Right atrium auricular region (tissue), 2 donors: ENCODE measurements around the gene SPART. TPM values are rescaled to one million over a fixed set of nuclear protein-coding genes. Genes with fewer than 3 reads are reported as not detected.

ENCODE experiments used
- DNase-seq: peaks from one replicate; pipeline ENCODE4 v3.0.0-alpha.2; 2019; ENCODE audit warnings: low spot score
- H3K27ac ChIP-seq, 2 donors: fragments of 200-600 bp; sonication (generic); 1 replicate in 1 of 2; 2 replicates in 1 of 2; pipeline ENCODE4 v1.5.1; 2016 to 2019
- H3K27me3 ChIP-seq, 2 donors: fragments of 200-600 bp; sonication (generic); one replicate each; pipeline versions ENCODE4 v1.5.1 to v1.6.0; 2017 to 2019
- H3K36me3 ChIP-seq: fragments of 200-600 bp; sonication (generic); one replicate; pipeline ENCODE4 v1.5.1; 2016
- H3K4me1 ChIP-seq, 2 donors: fragments of 200-600 bp; sonication (generic); one replicate each; pipeline versions ENCODE4 v1.5.1 to v1.6.0; 2017 to 2019
- H3K4me3 ChIP-seq, 2 donors: fragments of 200-600 bp; sonication (generic); 1 replicate in 1 of 2; 2 replicates in 1 of 2; pipeline ENCODE4 v1.5.1; 2017 to 2019; ENCODE audit warnings: mild to moderate bottlenecking in 1 of 2, moderate library complexity in 1 of 2
- H3K9me3 ChIP-seq, 2 donors: fragments of 200-600 bp; sonication (generic); one replicate each; pipeline ENCODE4 v1.5.1; 2019
- total RNA-seq, 2 donors: library from RNA; depleted of rRNA; stranded (reverse); fragments of >200 nt; gene quantifications; one replicate each; pipeline ENCODE4 v1.1.0, GENCODE V29; 2016
- TF ChIP-seq, protein P1 (sequence below), 2 donors: fragments of 200-600 bp; sonication (generic); IDR thresholded peaks; one replicate each; pipeline ENCODE4 v1.5.1; 2019; ENCODE audit warnings: antibody characterized with exemption in 2 of 2

The SPART gene
- total RNA-seq, 2 donors from 2014 or later: 34.1 to 36.3 TPM

- DNase-seq: no peak
- TF ChIP-seq, protein P1, sequence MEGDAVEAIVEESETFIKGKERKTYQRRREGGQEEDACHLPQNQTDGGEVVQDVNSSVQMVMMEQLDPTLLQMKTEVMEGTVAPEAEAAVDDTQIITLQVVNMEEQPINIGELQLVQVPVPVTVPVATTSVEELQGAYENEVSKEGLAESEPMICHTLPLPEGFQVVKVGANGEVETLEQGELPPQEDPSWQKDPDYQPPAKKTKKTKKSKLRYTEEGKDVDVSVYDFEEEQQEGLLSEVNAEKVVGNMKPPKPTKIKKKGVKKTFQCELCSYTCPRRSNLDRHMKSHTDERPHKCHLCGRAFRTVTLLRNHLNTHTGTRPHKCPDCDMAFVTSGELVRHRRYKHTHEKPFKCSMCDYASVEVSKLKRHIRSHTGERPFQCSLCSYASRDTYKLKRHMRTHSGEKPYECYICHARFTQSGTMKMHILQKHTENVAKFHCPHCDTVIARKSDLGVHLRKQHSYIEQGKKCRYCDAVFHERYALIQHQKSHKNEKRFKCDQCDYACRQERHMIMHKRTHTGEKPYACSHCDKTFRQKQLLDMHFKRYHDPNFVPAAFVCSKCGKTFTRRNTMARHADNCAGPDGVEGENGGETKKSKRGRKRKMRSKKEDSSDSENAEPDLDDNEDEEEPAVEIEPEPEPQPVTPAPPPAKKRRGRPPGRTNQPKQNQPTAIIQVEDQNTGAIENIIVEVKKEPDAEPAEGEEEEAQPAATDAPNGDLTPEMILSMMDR (IDR thresholded peaks at IDR 0.05): no peak
- Histone ChIP-seq H3K4me3 (no peak overlapping the region), H3K36me3 (no peaks in the 10 kb centered on the region), H3K27me3 (no peaks in the 10 kb centered on the region), H3K27ac (no peak overlapping the region), H3K4me1 (no peaks in the 10 kb centered on the region), H3K9me3 (no peaks in the 10 kb centered on the region)
Measured at GRCh38 chr13:36261011-36261410, 85.2 kb downstream of the SPART start.

GRCh38 chr13:36259361-36260137 is 86.6 kb downstream of the SPART start:
- Histone ChIP-seq H3K27ac (no peak overlapping the region), H3K9me3 (no peaks in the 10 kb centered on the region), H3K36me3 (no peaks in the 10 kb centered on the region), H3K4me3 (no peak overlapping the region), H3K4me1 (no peaks in the 10 kb centered on the region), H3K27me3 (no peaks in the 10 kb centered on the region)
- DNase-seq: no peak
- TF ChIP-seq, protein P1 (IDR thresholded peaks at IDR 0.05): no peak

- Histone ChIP-seq H3K9me3 (no peaks in the 10 kb centered on the region), H3K36me3 (no peaks in the 10 kb centered on the region), H3K4me1 (no peaks in the 10 kb centered on the region), H3K27ac (no peak overlapping the region), H3K4me3 (no peak overlapping the region), H3K27me3 (no peaks in the 10 kb centered on the region)
- no peak for DNase-seq
- TF ChIP-seq, protein P1 (IDR thresholded peaks at IDR 0.05): no peak
Measured at GRCh38 chr13:36258831-36259230, 87.4 kb downstream of the SPART start.

Other genes starting within 250 kb of the SPART start
- gene DCLK1, start 215.0 kb downstream of the SPART start, total RNA-seq: 10 to 100 TPM in 1 of 2 donors, 1 to 10 TPM in 1; 4.7 to 10.1 TPM
- under 1 TPM in 1 of 2 donors, not detected in 1; 0.20 TPM for gene SOHLH2, start 131.8 kb downstream of the SPART start, total RNA-seq
- under 1 TPM; 0.28 to 0.44 TPM for gene CCDC169, start 48.6 kb downstream of the SPART start, total RNA-seq
- gene CCNA1, start 86.1 kb upstream of the SPART start, total RNA-seq: not detected